HG02885 (cell line): ENCODE results near the gene GPC5.
"Not testable (repeated sequence)": the region's sequence is repeated elsewhere in the genome, so short reads cannot be mapped to it uniquely, and the experiment has no call there.

Source experiments
- ATAC-seq: cut with Tn5 transposase; IDR thresholded peaks from one replicate; pipeline ENCODE4 v1.9.1; 2021; ENCODE audit warnings: mild to moderate bottlenecking; ENCODE audit not compliant: unreplicated experiment, poor library complexity

Gene GPC5

DNA sequence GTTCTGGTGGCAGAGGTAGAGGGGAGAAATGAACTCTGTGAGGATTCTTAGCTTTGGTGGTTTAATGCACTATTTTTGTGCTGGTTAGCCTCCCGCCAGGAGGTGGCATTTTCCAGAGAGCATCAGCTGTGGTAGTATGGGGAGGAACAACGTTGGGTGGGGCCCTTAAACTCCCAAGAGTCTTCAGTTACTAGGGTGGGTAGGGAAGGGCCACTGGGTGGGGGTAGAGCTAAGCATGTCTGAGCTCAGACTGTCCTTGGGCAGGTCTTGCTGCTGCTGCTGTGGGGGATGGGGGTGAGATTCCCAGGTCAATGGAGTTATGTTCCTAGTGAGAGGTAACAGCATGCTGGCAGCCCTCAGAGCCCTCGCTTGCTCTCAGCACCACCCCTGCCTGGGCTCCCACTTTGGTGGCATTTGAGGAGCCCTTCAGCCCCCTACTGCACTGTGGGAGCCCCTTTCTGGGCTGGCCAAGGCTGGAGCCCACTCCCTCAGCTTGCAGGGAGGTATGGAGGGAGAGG, 897.8 kb downstream of the GPC5 start:
- ATAC-seq, result not testable (repeated sequence)

DNA sequence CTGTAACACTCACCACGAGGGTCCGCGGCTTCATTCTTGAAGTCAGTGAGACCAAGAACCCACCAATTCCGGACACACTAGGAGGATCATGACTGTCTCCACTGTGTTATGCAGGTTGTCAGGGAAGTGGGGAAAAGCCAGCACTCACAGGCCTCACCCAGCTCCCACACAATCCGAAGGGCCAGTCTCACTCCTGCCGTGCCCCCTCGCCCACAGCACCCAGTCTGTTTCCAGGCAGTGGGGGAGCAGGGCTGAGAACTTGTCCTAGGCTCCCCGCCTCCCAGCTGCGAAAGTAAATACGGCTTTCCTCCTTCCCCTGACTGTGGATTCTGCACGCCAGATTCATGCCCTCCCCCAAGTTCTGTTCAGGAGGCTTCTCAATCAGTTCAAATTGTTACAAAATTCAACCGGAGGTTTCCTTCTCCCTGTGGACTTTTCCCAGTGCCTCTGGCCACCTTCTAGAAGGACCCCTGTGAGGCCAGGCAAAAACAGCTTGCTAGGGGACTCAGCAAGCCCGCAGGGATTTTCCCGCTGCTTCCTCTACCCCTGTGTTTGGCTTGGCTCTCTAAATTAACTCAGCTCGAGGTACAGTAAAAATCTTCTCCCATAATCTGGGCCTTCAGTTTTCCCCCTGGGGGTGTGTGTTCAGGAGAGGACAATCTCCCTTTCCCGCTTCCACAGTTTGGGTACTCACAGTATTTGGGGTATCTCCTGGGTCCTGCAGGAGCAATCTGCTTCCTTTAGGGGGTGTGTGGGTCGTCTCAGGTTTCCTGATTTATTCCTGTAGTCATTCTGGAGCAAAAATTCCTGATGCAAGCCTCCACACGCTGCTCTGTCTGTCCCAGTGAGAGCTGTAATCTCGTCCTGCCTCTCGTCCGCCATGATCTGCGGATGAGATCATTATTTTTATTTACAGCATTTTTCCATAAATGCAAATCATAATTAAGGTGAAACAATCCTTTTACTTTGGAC, 899.8 kb downstream of the GPC5 start:
- ATAC-seq, result no peak

DNA sequence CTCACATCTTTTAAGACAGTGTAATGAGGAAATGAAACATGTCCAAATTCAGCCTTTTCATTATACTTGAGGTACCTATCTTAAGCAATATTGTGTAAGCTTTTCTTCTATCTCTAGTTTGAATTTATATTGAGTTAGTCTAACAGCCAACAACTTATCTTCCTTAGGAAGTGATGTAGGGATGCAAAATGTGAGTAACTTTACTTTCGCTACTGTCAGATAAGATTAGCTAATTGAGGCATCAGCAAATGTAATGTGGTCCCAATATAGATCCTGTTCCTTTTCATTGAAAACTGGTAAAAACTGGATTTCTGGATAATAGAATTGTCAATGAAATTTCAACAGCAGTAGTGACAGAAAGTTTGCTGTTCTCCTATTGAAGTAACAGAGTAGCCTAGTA, 902.2 kb downstream of the GPC5 start:
- ATAC-seq, result no peak

DNA sequence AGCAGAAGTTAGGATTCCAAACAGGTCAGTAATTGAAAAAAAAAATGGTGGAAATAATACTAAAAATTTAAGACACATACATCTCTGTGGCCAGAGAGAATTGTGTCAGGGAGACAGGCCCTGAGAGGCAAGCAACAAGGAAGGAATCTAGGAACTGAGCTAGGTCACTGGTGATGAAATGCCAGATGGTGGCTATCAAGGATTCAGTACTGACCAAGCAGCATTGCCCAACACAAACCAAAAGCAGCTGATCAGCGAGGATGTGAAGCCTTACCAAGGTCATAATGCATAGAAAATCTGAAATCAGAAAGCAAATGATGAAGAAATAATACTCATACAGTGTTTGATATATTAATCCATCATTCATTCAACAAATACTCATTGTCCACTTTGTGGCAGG, 905.0 kb downstream of the GPC5 start:
- no peak for ATAC-seq

DNA sequence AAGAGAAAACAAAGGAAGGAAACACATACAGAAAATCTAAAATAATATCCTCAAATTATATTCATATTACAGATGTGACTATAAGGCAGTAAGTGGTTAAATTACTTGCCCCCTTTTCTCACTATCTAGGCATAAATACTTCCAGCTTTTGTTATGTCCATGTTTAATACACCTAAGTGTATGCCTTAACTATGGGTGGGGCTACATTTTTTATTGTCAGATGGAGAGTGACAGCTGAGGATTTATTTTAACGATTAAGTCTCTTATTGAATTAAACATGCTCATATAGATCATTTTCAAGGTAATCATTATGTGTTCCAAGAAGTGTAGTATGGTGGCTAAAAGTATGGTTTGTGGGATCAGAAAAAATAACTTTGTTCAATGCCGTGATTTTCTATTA, 909.3 kb downstream of the GPC5 start:
- ATAC-seq, result no peak

DNA sequence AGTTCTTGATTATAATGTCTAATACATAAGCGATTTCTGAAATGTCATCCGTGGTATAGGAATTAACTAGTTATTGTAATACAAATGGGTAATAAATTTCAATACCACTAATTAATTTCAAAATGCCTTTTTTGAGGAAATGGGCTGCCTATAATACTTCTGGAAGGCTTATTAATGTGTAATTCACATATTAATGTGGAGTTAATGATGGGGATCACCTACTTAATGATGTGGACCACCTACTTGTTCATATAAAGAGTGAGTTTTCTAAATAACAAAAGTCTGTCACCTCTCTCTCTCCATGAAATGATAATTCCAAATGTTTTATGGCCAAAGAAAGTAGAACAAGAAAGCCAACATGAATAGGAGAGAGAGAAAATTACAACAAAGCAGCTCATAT, 914.4 kb downstream of the GPC5 start:
- no peak for ATAC-seq

DNA sequence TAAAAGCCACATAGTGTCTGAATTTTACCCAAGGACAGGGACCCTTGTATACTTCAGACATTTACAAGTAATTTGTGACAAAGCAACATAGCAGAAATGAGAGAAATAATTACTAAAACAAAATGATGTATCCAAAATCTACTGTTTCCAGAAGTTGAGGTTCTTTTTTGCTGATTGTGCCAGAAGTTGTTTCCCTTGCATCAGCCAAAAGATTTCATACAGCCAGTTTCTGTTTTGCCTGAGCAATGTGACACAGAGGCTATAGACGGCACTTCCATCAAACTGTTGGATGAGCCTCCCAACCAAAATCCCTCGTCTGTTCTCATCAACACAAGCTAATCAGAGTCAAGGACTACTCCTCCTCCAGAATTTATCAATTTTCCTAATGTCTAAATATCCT, 915.0 kb downstream of the GPC5 start:
- ATAC-seq, result no peak

DNA sequence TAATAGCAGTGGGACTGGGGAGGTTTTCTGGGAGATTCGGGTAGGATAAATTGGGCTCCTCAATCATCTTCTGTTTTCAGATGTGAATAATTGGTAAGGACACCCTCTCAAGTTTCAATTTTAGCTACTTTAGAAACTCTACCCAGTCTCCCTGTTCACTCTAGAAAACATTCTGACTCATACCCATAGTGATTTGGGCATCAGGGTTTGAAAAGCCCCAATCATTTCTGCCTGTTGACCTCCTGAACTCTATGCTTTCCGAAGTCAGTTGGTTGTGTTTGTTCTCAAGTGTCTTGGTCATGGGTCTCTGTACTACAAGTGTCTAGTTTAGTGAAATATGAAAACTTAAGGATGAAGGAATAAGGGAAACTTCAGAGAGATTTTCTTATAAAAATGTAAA, 916.8 kb downstream of the GPC5 start:
- no peak for ATAC-seq

DNA sequence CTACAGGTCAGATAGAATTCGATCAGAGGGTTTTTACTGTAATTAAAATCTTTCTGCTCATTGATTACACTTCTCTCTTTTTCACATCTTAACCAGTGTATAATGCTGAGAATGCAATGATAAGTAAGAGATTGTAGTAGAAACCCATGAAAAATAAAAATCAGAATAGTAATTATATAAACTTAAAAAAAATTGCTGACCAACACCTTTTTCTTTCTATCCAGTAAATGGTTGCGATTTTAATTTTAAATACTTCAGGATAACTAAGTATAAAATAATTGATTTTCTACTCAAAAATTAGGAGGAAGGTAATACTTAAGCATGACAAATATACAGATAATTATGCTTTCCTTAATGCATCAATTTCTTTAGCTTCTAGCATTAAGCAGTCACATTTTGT, 917.6 kb downstream of the GPC5 start:
- no peak for ATAC-seq

DNA sequence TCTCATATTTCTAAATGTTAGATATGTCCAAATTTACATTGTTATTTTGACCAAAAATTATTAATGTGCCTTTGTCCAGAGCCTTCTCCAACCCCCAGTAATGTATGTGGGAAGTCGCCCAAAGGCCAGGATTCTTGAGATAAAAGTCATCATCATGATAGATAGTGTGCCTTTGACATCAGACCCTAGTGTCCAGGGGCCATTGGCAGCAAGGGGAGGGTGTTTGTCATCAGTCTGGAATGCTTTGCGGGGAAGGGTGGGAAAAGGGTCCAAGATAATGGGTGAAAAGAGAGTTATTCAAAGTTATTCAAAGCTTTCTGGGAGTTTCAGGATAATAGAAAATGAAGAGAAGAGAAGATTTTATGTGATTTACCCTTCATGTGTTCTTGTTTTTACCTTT, 918.6 kb downstream of the GPC5 start:
- no peak for ATAC-seq

DNA sequence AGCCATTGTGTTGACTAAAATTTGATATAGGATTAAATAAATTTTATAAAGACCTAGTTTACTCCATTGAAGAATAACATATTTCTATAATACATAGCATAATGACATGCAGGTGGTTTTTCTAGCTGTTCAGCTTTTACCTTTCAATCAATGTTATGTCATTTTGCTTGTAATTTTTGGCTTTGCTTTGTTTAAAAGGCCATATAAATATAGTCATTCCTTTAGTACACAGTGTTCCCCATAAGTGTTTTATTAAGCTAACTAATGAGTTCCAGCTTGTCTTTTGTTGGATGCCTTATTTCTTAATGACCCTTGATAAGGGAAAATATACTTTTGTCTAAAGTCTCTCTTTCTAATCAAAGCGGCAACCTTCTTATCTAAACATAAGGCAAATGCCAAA, 921.9 kb downstream of the GPC5 start:
- no peak for ATAC-seq

DNA sequence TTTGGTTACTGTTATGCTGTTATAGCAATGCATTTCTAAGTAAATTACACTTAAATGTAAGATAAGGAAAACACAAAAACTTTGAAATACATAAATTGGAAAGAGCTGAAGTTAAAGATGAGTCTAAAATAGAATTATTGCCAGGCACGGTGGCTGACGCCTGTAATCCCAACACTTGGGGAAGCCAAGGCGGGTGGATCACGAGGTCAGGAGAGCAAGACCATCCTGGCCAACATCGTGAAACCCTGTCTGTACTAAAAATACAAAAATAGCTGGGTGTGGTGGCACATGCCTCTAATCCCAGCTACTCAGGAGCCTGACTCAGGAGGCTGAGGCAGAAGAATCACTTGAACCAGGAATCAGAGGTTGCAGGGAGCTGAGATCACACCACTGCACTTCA, 922.8 kb downstream of the GPC5 start:
- no peak for ATAC-seq

DNA sequence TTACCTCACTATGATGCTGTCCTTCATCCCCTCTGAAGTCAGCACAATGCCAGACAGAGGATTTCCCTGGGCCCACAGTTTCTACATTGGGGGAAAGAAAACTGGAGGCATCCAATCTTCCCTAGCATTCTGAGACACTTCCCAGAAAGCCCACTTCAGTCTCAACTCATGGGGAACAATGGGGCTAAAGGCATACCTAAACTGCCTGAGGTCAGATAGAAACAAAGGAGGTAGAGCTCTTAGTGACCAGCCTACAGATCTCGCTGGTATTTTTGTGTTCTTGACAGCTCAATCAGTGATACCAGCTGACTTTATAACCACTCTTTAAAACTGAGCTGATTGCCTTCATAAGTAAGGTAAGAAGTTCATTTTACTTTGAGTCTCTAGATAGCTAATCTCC, 947.2 kb downstream of the GPC5 start:
- no peak for ATAC-seq

DNA sequence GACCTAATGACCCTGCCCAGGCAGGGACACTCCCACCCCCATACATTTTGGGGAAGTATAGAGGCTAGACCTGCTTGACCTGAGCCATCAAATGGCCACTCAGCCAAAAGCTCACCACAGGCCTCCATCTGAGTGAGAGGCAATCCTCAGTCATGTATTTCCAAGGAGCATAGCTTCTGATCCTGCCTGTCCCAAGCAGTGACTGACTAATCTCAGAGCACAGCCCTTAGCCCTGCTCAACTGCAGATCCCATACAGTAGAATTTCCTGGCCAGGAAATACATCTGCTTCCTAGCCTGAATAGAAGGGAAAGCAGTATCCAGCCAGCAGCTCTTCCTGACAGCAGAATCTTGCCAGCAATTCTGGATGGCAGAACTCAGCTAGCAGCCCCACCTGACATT, 947.6 kb downstream of the GPC5 start:
- ATAC-seq, result no peak

DNA sequence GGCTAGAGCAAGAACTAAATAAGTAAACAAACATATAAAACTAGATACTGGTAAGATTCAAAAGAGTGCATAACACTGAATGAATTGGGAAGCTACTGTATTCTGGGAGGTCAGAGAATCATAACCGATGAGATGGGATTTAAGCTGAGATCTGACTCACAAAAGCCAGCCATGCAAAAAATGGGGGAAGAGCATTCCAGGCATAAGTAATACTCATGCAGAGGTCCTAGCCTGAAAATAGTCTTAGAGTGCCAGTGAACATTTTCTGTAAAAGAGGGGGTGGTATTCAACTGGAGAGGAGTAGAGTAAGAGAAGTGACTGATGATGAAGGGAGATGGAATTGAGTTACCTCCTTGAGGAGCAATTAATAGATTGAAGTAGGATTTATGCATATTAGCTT, 956.2 kb downstream of the GPC5 start:
- no peak for ATAC-seq

DNA sequence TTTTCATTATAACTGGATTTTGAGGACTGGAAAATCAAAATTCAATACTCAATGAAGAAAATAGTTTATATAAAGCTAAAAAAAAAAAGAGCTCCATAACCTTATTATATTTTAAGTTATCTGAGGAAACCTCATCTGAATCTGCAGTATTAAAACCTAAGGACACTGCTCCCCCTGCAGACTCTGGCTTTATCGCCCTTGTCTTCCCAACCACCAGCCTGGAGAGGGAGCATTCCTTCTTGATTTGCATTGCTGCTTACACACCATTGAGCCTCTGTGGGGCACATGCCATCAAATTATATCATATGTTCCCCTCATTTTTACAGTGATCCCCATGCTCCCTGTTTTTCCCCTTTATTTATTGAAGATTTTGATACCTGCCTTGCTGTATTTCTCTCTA, 956.8 kb downstream of the GPC5 start:
- no peak for ATAC-seq

DNA sequence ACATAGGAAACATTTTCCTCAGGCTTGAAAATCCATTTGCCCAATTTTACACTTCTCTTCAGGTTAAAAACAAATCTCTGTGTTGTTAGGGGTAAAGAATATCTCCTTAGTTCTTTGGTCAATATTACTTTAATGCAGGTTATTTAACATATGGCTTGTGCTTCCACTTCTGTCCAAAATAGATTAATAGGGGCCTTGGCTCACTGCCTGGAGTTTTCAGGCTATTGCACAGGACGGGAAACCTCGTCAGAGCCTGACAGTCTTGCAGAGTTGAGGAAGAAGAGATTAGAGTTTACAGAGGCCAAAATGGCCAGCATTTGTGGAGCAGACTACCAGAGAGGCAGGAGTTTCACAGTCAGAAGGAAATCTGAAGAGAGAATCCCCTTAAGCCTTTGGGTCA, 964.3 kb downstream of the GPC5 start:
- ATAC-seq, result no peak

DNA sequence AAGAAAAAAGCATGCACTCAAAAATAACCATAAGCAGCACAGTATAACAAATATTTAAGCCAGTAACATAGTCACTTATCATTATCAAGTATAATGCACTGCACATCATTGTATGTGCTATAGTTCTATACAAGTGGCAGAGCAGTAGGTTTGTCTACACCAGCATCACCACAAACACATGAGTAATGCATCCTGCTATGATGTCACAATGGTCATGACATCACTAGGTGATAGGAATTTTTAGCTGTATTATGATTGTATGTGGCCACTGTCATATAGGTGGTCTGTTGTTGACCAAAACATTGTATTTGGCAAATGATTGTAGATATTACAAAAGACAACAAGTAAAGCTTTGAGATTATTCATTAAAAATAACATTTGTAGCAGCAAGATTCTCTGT, 967.5 kb downstream of the GPC5 start:
- ATAC-seq, result no peak

DNA sequence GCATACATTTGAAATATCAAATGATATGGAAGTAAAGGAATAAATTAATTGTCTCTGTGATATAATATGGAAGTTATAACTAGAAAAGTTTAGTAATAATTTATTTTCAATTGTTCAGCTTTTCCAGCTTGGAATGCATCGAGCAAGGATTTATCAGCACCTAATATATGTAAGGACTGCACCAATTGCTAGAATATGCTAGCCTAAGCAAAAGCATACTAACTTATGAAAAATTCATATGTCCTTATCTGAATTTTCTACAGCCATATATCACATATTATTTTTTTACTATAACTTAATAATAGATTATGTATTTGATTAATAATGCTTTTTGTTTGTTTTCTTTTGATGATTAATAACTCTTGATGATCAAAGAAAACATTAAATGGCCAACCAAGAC, 979.0 kb downstream of the GPC5 start:
- no peak for ATAC-seq

DNA sequence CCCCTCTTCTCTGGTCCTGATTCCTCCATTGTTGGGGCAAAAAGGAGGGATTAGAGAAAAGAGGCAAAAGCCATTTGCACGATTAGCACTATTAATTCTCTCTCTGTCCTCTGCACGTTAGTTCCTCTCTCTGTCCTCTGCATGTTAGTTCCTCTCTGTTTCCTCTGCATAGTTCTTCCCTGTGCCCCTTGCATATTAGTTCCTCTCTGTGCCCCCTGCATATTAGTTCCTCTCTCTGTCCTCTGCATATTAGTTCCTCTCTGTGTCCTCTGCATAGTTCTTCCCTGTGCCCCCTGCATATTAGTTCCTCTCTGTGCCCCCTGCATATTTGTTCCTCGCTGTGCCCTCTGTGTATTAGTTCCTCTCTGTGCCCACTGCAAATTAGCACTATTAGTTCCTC, 981.0 kb downstream of the GPC5 start:
- no peak for ATAC-seq

DNA sequence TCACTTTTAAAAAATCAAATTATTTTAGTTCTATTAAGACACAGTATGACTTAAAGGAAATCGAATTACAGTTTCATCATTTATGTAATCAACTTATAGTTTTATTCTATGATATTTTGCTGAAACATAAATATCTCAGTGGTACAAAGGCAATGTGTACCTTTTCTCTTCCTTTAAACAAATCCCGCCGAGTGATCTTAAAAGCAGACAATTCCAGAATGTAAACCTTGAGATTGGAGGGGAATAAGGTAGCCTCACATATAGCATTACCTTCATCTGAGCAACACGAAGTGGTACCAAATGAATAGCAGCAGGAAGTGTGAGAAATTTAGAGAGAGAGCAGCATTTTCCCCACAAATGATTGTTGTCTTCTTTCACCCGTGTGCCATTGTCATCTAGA, 986.0 kb downstream of the GPC5 start:
- no peak for ATAC-seq

DNA sequence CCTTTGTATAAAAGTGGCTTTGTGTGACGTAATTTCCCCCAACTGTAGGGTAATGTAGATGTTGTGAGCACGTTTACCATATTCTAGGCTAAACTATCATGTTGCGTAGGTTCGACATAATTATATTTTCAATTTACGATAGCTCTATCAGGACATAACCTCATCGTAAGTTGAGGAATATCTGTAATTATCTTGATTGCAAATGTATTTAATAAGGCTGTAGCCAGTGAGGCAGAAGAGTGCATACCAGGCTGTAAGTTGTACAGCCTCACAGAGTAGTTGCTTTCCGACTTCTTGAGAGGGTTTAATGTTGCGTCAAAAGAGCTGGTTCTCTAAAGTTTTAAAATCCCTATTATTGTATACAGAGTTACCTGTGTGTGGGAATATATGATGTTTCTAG, 988.8 kb downstream of the GPC5 start:
- ATAC-seq, result no peak
